GM12801 (cell line): Measurements from ENCODE around the gene HAPSTR1.

Source experiments
- CTCF ChIP-seq: IDR thresholded peaks from one replicate; pipeline ENCODE4 v1.5.1; 2011; ENCODE audit warnings: control low read depth; ENCODE audit not compliant: insufficient read length; ENCODE audit errors: extremely low read depth

Gene HAPSTR1

GRCh38 chr16:9112844-9113186 lies 21.4 kb downstream of the HAPSTR1 start:
- TF ChIP-seq CTCF = no peak

GRCh38 chr16:9113707-9114106 lies 22.3 kb downstream of the HAPSTR1 start:
- no peak for TF ChIP-seq CTCF

- no peak for TF ChIP-seq CTCF
Observed at GRCh38 chr16:9114112-9114511, 22.7 kb downstream of the HAPSTR1 start.

- no peak for TF ChIP-seq CTCF
Observed at GRCh38 chr16:9114842-9115241, 23.4 kb downstream of the HAPSTR1 start.

- TF ChIP-seq CTCF = no peak
Observed at GRCh38 chr16:9115277-9115676, 23.8 kb downstream of the HAPSTR1 start.

GRCh38 chr16:9116141-9116540 lies 24.7 kb downstream of the HAPSTR1 start:
- no peak for TF ChIP-seq CTCF

GRCh38 chr16:9118170-9118569 lies 26.7 kb downstream of the HAPSTR1 start:
- TF ChIP-seq CTCF = no peak

- no peak for TF ChIP-seq CTCF
Observed at GRCh38 chr16:9119795-9120194, 28.4 kb downstream of the HAPSTR1 start.
